Uterus (tissue), 2 donors: Measurements from ENCODE around the gene CD22.

Experiments used
- CTCF ChIP-seq, 4 experiments: fragments of 200-600 bp in 2 of 4; fragments of 450-650 bp in 2 of 4; sonication (generic) in 2 of 4; IDR thresholded peaks; one replicate each; pipeline ENCODE4 v1.5.1; 2016 to 2019; ENCODE audit warnings: antibody characterized with exemption in 4 of 4, mild to moderate bottlenecking in 2 of 4, moderate library complexity in 1 of 4
- POLR2A ChIP-seq, 2 donors: fragments of 450-650 bp; IDR thresholded peaks; one replicate each; pipeline ENCODE4 v1.6.1; 2016; ENCODE audit warnings: antibody characterized with exemption in 2 of 2, mild to moderate bottlenecking in 1 of 2, moderate library complexity in 1 of 2

GRCh38 chr19:35344511-35345031 is 15.6 kb downstream of the CD22 start:
- no peak for TF ChIP-seq POLR2A (IDR thresholded peaks at IDR 0.05)
- no peak for TF ChIP-seq CTCF (IDR thresholded peaks at IDR 0.05)
